ENCODE data around the gene ARL6IP5.

Gene ARL6IP5

GRCh38 chr3:69087030-69087791 lies 2.5 kb downstream of the ARL6IP5 start:
- DNase-seq = no peak

GRCh38 chr3:69088063-69088462 lies 3.3 kb downstream of the ARL6IP5 start:
- DNase-seq = no peak

- no peak for DNase-seq
These were observed 5.3 kb downstream of the ARL6IP5 start for GRCh38 chr3:69090021-69090420.

DNA sequence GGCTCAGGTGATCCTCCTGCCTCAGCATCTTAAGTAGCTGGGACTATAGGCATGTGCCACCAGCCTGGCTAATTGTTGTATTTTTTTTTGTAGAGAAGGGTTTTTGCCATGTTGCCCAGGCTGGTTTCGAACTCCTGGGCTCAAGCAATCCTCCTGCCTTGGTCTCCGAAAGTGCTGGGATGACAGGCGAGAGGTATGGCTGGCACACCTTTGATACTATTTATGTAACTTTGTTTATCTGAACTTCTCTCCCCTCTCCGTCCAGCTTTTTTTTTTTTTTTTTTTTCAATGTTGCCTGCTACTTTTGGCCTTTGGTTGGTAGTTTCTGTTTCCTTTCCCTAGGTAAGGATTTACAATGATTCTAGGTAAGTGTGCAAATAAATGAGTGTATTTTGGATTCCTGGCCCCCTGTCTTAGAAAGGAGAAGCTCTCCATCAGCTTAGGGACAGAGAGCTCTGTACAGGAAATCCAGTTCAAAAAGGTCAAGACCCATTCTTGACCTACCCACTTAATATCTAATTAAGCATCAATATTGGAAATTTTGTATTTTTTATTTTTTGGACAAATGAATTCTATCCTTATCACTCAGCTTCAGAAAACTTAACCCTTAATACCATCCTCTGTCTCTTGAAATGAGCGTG lies 6.8 kb downstream of the ARL6IP5 start:
- DNase-seq = no peak

DNA sequence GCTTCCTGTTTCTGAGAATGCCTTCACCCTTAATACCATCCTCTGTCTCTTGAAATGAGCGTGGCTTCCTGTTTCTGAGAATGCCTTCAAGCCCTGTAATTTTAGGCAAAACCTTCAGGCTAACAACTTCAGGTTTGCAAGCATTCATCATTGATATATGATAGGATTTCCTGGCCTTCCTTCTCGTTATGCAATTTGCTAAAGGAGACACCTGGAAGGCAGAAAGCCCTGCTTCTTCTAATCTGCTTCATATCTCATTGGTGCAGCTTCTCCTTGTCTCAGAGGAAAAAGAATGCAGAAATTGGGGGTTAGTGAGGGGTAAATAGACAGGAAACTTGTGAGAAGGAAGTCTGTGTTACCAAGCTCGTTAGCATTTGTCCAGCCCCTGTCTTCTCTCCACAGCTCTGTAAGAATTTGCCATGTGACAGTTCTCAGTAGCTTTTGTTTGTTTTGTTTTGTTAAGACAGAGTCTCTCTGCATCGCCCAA lies 7.3 kb downstream of the ARL6IP5 start:
- DNase-seq = no peak

DNA sequence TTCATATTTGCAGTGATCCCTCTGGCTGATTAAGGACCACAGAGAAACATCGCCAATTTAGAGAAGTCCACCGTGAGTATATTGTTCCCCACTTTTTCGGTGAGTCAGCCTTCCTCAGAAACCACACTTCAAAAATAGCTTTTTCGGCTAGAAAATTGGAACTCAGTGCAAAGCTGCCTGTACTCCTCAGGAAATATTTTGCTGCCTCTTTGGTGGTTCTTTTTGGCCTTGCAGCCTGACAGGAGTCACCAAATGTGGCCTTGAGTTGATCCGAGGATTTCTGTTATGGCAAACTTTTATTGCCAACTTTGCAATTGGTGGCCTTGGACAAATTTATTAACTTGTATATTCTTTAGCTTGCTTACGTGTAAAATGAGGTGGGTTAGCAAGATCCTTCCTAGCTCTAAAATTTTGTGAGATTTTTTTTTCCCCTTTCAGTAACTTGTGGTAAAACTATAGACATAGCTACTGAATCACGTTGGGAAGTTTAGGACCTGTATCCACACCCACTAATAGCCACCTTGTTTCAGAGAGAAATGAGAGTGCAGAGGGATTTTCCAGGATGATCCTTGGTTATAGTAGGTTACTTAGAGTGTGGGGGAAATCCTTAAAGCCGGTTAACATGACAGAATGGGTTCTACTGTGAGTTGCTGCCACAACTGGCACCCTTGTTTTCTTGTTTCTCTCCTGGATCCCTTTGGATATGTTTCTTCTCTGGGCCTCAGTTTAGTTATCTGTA lies 9.9 kb downstream of the ARL6IP5 start:
- no peak for DNase-seq

DNA sequence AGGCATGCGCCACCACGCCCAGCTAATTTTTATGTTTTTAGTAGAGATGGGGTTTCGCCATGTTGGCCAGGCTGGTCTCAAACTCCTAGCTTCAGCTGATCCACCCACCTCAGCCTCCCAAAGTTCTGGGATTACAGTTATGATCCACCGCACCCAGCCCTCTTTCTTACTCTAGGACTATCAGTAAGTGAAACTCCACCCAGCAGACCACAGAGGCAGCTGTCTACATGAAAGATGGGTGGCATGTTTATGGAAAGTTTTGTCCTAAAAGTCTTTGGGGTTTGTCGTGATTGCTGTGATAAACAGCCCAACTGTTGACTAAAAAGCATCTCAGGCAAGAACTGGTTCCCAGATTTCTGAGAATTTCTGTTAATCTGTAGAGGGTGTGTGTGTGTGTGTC lies 10.9 kb downstream of the ARL6IP5 start:
- no peak for DNase-seq

- no peak for DNase-seq
These were observed 11.6 kb downstream of the ARL6IP5 start for GRCh38 chr3:69096299-69096698.

- DNase-seq = no peak
These were observed 12.8 kb downstream of the ARL6IP5 start for GRCh38 chr3:69097407-69098086.

DNA sequence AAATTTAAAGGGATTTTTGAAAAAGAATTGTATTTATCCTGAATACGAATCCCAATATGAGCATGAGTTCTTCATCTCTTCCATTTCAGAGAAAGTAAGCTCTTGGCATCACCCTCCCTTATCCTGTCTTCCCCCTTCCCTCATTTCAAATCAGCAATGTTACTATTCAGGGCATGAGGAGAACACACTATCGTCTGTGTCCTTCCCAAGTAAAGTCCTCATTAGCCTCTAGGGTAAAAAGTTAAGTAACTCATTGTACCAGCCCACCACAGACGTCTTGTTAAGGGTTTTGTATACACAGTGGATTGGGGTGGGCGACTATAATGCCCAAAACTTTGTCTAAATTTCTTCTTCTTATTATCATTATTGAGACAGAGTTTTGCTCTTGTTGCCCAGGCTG lies 14.8 kb downstream of the ARL6IP5 start:
- DNase-seq = no peak

GRCh38 chr3:69102384-69102783 lies 17.6 kb downstream of the ARL6IP5 start:
- no peak for DNase-seq

DNA sequence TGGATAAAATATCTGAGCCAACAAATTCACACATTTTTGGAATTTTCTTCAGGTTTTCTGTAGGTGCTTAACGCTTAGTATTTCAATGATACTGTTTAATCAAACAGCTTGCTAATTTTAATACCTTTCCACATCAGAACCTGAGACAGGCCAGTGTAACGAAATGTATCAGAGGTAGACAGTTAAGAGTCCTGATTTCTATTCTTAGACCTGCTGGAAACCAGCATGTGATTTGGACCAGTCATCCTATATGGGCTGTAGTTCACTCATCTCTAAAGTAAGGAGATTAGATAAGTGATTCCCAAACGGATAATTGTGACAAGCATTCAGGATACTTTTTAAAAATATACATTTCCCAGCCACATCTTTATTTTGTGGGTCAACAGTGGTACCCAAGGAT lies 18.4 kb downstream of the ARL6IP5 start:
- no peak for DNase-seq

DNA sequence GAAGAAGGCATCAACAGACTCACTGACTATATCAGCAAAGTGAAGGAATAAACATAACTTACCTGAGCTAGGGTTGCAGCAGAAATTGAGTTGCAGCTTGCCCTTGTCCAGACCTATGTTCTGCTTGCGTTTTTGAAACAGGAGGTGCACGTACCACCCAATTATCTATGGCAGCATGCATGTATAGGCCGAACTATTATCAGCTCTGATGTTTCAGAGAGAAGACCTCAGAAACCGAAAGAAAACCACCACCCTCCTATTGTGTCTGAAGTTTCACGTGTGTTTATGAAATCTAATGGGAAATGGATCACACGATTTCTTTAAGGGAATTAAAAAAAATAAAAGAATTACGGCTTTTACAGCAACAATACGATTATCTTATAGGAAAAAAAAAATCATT lies 19.8 kb downstream of the ARL6IP5 start:
- DNase-seq = no peak

- no peak for DNase-seq
These were observed 20.6 kb downstream of the ARL6IP5 start for GRCh38 chr3:69105320-69105719.

GRCh38 chr3:69107841-69108240 lies 23.1 kb downstream of the ARL6IP5 start:
- no peak for DNase-seq

DNA sequence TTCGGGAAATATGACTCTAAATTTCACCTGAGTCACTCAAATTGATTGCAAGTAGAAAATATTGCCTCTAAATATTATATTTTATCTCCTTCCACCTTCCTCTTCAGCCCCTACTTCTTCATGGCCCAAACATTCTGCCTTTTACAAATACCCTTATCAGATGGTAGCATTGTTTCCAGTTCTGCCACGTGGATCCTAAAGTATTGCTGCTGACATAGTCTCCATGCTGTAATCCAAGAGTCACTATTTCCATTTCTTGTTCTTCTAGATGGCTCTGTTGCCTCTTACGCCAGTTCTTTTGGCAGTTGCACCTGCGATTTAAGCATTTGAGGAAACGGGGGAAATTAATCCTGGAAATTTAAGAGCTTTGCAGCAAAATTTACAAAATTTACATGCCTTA lies 24.1 kb downstream of the ARL6IP5 start:
- DNase-seq = no peak

DNA sequence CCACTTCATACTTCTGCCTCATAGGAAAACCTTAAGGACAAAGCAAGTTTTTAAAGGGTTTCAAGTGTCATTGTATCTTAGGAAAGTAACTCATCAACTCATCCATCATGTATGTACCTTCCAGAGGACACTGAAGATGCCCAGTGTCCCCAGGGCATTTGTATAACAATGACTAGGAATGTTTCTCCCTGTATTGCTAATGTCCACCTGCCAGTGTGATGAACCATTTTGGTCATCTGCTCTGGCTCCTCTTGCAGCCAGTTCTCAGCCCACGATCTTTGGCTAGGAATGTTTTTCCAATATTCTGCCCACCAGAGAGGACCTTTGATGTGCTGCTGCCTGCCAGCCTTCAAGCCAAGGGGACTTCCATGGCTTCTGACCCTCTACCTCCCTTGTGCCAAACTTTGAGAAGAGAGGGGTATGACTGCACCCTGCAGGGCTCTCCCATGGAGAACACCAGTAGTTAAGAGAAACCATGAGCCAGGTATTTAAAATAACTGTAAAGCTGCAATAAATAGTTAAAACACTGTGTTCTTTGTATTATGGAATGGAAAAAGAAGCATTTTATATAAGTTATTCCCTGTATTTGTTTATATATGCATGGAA lies 26.3 kb downstream of the ARL6IP5 start:
- no peak for DNase-seq

DNA sequence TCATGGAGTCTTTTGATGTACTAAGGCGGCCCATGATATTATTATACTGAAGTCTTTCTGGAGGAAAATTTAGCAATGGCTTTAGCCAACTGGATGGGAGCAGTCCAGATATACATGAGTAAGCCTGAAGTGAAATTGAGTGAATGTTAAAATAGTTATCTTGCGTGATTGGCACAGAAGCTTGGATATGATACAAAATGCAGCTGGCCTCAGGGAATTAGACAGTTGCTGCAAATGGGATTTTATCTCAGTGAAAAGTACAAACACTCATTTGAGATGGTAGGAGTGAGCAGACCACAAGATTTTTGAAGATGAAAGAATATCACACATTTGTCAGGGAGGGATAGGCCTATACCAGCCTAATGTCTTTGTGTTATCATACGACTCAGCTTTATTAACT lies 28.8 kb downstream of the ARL6IP5 start:
- DNase-seq = no peak

- no peak for DNase-seq
These were observed 31.0 kb downstream of the ARL6IP5 start for GRCh38 chr3:69115731-69116130.

GRCh38 chr3:69116162-69116561 lies 31.4 kb downstream of the ARL6IP5 start:
- DNase-seq = no peak

DNA sequence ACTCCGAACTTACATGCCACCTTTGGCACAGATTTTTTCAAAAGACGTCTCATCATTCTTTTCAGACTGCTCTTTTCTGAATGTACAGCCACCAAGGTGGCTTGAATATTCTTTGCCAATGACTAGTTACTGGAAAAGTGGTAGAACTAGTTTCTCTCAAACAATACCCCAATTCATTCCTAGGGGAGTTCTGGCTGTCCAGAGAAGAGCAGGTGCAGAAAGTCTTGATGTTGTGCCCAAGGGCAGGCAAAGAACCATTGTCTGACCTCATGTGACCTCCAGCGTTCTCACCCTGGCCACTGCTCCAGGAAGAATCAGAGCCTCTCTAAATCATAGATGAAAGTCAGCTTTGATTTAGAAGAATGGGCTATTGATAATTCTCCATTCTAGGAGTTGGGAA lies 32.2 kb downstream of the ARL6IP5 start:
- no peak for DNase-seq

GRCh38 chr3:69118555-69118954 lies 33.8 kb downstream of the ARL6IP5 start:
- DNase-seq = no peak

DNA sequence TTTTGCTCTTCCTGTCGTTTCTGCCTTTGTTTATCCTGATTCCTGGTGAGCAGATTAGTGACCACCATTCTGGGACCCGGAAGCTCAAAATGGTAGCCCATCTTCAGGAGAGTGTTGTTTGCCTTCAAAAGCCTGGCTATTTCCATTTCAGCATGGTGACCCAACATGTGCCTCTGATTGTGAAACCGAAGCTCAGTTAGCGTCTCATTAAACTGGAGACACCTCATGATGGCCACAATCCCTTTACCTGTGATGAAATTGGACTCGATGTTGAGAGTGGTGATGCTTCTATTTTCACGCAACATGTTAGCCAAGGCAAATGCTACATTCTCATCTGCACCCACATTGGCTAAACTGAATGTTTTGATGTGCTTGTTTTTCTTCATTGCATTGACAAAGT lies 34.4 kb downstream of the ARL6IP5 start:
- DNase-seq = no peak
